Ovary (tissue), 9 donors: ENCODE results near the gene CORO1C. TPM values are rescaled to one million over a fixed set of nuclear protein-coding genes. Genes with fewer than 3 reads are reported as not detected.

Experiments
- DNase-seq, 5 donors: peaks; one replicate each; pipeline ENCODE4 v3.0.0-alpha.2; 2019 to 2020
- H3K27ac ChIP-seq, 2 donors: fragments of 200-600 bp; one replicate each; pipeline versions ENCODE4 v1.5.1 to v1.8.0; 2019 to 2022
- H3K27me3 ChIP-seq: fragments of 200-600 bp; one replicate; pipeline ENCODE4 v1.8.0; 2022
- H3K36me3 ChIP-seq: fragments of 200-600 bp; sonication (generic); one replicate; pipeline ENCODE4 v1.5.1; 2019
- H3K4me1 ChIP-seq: one replicate; pipeline ENCODE4 v1.8.1; 2013; ENCODE audit warnings: mild to moderate bottlenecking, moderate library complexity; ENCODE audit not compliant: insufficient read depth
- H3K4me3 ChIP-seq: fragments of 200-600 bp; sonication (generic); one replicate; pipeline ENCODE4 v1.5.1; 2017
- H3K9me3 ChIP-seq, 2 donors: fragments of 200-600 bp in 1 of 2; sonication (generic) in 1 of 2; one replicate each; pipeline versions ENCODE4 v1.5.1 to v1.8.1; 2013 to 2019; ENCODE audit warnings: mild to moderate bottlenecking in 1 of 2, moderate library complexity in 1 of 2
- CTCF ChIP-seq, 3 donors: fragments of 450-650 bp in 2 of 3; fragments of 200-600 bp in 1 of 3; IDR thresholded peaks; one replicate each; pipeline versions ENCODE4 v1.5.1 to v1.8.0; 2016 to 2022; ENCODE audit warnings: antibody characterized with exemption in 3 of 3, mild to moderate bottlenecking in 1 of 3
- EP300 ChIP-seq: sonication (generic); formaldehyde crosslinking; IDR thresholded peaks from one replicate; pipeline ENCODE4 v1.6.1; 2017; ENCODE audit warnings: antibody characterized with exemption
- POLR2A ChIP-seq: fragments of 450-650 bp; IDR thresholded peaks from one replicate; pipeline ENCODE4 v1.6.1; 2017; ENCODE audit warnings: antibody characterized with exemption, mild to moderate bottlenecking, moderate library complexity
- WGBS, 3 donors: extraction: QIAGEN DNeasy Blood & Tissue Kit in 1 of 3; methylation state at CpG; one replicate each; pipeline versions ENCODE4 v1.1.5 to v1.1.7; 2013 to 2017; 5-methylcytosine and 5-hydroxymethylcytosine counted together
- intact Hi-C, 4 donors: fragments of 100-400 bp; cut with DNase I; formaldehyde crosslinking; loops; one replicate each; pipeline versions ENCODE4 v1.11.0 to v1.15.1; 2022 to 2023
- polyA plus RNA-seq, 2 donors: library from polyadenylated mRNA; stranded (reverse); fragments of 200-250 nt in 1 of 2; fragments of 350-450 nt in 1 of 2; fragmentation: Illumina TruSeq in 1 of 2; extraction: RNeasy Lipid Tissue Mini Kit (QIAGEN cat#74804) in 1 of 2; gene quantifications; one replicate each; pipeline ENCODE4 v1.2.3, GENCODE V29; 2013 to 2014
- total RNA-seq, 7 donors: library from RNA; depleted of rRNA in 2 of 7; stranded (reverse); fragments of >200 nt in 2 of 7; fragmentation: NEBNext Ultra II Directional in 3 of 7; extraction: Animal tissue kit (Norgen Biotek cat#: 25700) in 3 of 7; gene quantifications; one replicate each; pipeline versions ENCODE4 v1.1.0 to v1.2.4, GENCODE V29; 2016 to 2023
- donor health status: DM: no; HTN: no; CAD: no; lungs with moderate emphysema.
- donor health status: DM: no; HTN: no; CAD: no.
- donor health status: Bipolar disorder and iron deficiency.
- donor health status: DM: yes; HTN: yes; CAD: no.
- donor health status: DM: no; HTN: no; CAD: no.
- donor health status: DM: yes; HTN: yes; CAD: no.

CORO1C gene
- total and polyA plus RNA-seq, 9 donors, result 35.1 to 143 (median 113) TPM

GRCh38 chr12:108613548-108613947 is 117.8 kb downstream of the CORO1C start:
- no peak overlapping the region for H3K4me3 ChIP-seq
- TF ChIP-seq CTCF (IDR thresholded peaks at IDR 0.05) (no peak), POLR2A (no peak), EP300 (no peak)
- no peaks in the 10 kb centered on the region for H3K36me3 ChIP-seq
- H3K27me3 ChIP-seq, result no peaks in the 10 kb centered on the region
- intact Hi-C loops, result no loop called here
- WGBS, 3 donors, result 54 to 69% (median 68%) methylated on average over 9 of the region's 9 CpGs
- H3K9me3 ChIP-seq, result no peaks in the 10 kb centered on the region
- H3K4me1 ChIP-seq, result peaks cover 5% of the 10 kb centered on the region
- H3K27ac ChIP-seq, result no peak overlapping the region
- no peak for DNase-seq

GRCh38 chr12:108612788-108613282 is 118.5 kb downstream of the CORO1C start:
- Histone ChIP-seq H3K36me3 (no peaks in the 10 kb centered on the region), H3K9me3 (no peaks in the 10 kb centered on the region), H3K27me3 (no peaks in the 10 kb centered on the region), H3K27ac (no peak overlapping the region), H3K4me3 (no peak overlapping the region), H3K4me1 (peaks cover 5% of the 10 kb centered on the region)
- DNase-seq, result no peak
- intact Hi-C loops, result no loop called here
- TF ChIP-seq EP300 (no peak), CTCF (IDR thresholded peaks at IDR 0.05) (no peak), POLR2A (no peak)
- WGBS, 3 donors, result 71 to 80% (median 73%) methylated on average over 8 of the region's 8 CpGs

- Histone ChIP-seq H3K4me3 (no peak overlapping the region), H3K36me3 (no peaks in the 10 kb centered on the region), H3K27me3 (no peaks in the 10 kb centered on the region), H3K27ac (no peak overlapping the region), H3K4me1 (peaks cover 5% of the 10 kb centered on the region), H3K9me3 (no peaks in the 10 kb centered on the region)
- TF ChIP-seq POLR2A (no peak), CTCF (IDR thresholded peaks at IDR 0.05) (no peak), EP300 (no peak)
- 74 to 83% (median 75%) methylated on average over 5 of the region's 5 CpGs for WGBS, 3 donors
- intact Hi-C loops, result no loop called here
- DNase-seq, result no peak
Measured at GRCh38 chr12:108611884-108612415, 119.4 kb downstream of the CORO1C start.

GRCh38 chr12:108610856-108611605 is 120.3 kb downstream of the CORO1C start:
- WGBS, 3 donors, result 88 to 93% (median 91%) methylated on average over 15 of the region's 15 CpGs
- no peaks in the 10 kb centered on the region for H3K27me3 ChIP-seq
- H3K9me3 ChIP-seq, result no peaks in the 10 kb centered on the region
- no peak overlapping the region for H3K4me3 ChIP-seq
- H3K4me1 ChIP-seq, result peaks cover 5% of the 10 kb centered on the region
- no peak for DNase-seq
- intact Hi-C loops, result no loop called here
- TF ChIP-seq CTCF (IDR thresholded peaks at IDR 0.05) (no peak), EP300 (no peak), POLR2A (no peak)
- no peak overlapping the region for H3K27ac ChIP-seq
- H3K36me3 ChIP-seq, result no peaks in the 10 kb centered on the region
